HFF-Myc (cell line): ENCODE results near the gene REPS2.

Experiments
- DNase-seq: peaks from one replicate; pipeline ENCODE4 v3.0.0-alpha.2; 2011; ENCODE audit warnings: low read depth; ENCODE audit errors: extremely low read depth
- H3K4me3 ChIP-seq: replicated peaks from 2 replicates; pipeline ENCODE4 v1.5.1; 2011; ENCODE audit warnings: low read depth, mild to moderate bottlenecking, control low read depth, low read length
- TF ChIP-seq, protein P1 (sequence below): IDR thresholded peaks from 2 replicates; pipeline ENCODE4 v1.5.1; 2012; ENCODE audit warnings: mild to moderate bottlenecking, low read depth, low read length, control low read depth; ENCODE audit errors: missing control alignments

The REPS2 gene

DNA sequence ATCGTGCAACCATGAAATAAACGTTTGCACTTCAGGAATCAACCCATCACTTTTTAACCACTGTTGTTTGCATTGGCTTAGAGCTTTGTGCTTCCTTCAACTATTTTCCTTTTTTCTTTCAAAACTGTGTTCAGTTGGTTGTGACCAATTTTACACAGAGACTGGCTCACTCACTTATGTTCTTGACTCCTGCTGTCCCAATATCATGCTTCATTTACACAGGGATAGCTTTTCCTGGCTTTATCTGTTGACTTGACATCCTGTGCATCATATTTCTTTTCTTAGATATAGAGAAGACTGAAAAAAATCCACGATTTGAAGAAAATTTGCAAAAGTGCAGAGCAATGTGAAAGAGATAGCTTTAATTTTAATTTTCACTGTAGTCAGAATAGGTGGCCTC, 38.8 kb downstream of the REPS2 start:
- DNase-seq = no peak
- TF ChIP-seq, protein P1, sequence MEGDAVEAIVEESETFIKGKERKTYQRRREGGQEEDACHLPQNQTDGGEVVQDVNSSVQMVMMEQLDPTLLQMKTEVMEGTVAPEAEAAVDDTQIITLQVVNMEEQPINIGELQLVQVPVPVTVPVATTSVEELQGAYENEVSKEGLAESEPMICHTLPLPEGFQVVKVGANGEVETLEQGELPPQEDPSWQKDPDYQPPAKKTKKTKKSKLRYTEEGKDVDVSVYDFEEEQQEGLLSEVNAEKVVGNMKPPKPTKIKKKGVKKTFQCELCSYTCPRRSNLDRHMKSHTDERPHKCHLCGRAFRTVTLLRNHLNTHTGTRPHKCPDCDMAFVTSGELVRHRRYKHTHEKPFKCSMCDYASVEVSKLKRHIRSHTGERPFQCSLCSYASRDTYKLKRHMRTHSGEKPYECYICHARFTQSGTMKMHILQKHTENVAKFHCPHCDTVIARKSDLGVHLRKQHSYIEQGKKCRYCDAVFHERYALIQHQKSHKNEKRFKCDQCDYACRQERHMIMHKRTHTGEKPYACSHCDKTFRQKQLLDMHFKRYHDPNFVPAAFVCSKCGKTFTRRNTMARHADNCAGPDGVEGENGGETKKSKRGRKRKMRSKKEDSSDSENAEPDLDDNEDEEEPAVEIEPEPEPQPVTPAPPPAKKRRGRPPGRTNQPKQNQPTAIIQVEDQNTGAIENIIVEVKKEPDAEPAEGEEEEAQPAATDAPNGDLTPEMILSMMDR = no peak
- H3K4me3 ChIP-seq = no peak overlapping the region

DNA sequence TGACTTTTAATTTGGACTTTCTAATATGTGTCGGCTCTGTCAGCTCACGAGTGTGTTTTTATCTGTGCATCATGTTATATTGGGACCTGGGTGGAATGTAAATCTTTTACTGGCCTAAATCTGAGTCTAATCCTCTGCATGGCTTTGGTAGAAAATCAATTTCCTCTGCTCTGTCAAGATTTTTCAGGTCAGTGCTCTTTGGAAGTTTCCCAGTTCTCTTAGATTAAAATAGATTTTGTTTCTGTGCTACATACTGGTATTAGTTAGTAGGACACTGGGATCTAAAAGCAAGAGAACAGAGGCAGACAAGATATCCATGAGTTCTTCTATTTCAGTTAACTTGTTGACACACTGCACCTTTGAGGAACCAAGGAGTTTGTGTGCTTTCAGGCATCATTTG, 39.7 kb downstream of the REPS2 start:
- no peak overlapping the region for H3K4me3 ChIP-seq
- TF ChIP-seq, protein P1 = no peak
- no peak for DNase-seq

DNA sequence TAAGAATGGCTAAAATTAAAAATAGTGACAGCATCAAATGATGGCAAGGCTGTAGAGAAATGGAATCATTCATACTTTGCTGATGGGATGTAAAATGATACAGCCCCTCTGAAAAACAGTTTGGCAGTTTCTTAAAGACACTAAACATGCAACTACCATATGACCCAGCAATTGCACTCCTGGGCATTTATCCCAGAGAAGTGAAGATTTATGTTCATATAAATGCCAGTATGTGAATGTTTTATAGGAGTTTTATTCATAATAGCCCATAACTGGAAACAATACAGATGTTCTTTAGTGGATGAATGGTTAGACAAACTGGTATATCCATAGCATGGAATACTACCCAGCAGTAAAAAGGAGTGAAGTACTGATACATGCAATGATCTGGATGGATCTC, 43.3 kb downstream of the REPS2 start:
- H3K4me3 ChIP-seq = no peak overlapping the region
- TF ChIP-seq, protein P1 = no peak
- no peak for DNase-seq

DNA sequence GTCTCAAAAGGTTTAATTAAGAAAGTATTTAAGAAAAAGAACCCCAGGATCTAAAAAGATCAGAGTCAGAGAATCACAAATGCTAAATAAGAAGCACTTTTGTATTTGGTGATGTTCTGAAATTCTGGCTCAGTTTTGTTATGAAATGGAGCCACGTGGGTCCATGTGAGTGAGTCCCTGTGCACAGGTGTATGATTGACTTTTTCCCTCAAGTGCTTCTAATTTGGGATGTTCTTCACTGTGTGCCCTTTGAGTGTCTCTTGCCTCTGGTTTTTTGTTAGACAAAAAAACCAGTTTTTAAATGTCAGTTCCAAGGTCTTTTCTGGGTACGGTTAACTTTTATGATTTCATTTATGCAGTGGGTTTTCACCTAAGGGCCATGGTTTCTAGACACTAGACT, 44.4 kb downstream of the REPS2 start:
- H3K4me3 ChIP-seq = no peak overlapping the region
- no peak for DNase-seq
- TF ChIP-seq, protein P1 = no peak

DNA sequence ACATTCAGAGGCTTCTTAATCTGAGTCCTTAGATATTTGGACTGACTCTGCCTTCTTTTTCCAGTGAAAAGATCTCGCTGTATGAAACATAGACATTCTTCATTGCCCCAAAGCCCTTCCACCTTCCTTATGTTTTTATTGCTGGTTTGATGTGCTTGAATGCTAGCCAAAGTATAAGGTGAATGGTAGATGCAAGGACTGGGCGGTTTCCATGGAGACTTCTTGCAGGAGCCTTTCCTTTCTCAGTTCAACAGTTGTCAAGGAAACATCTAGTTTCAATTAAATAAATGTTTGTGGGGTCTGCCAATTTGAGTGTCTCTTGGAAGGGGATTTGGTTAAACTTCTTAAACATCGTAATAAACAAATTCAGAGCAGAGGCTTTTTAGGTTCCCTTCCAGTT, 46.0 kb downstream of the REPS2 start:
- TF ChIP-seq, protein P1 = no peak
- no peak for DNase-seq

DNA sequence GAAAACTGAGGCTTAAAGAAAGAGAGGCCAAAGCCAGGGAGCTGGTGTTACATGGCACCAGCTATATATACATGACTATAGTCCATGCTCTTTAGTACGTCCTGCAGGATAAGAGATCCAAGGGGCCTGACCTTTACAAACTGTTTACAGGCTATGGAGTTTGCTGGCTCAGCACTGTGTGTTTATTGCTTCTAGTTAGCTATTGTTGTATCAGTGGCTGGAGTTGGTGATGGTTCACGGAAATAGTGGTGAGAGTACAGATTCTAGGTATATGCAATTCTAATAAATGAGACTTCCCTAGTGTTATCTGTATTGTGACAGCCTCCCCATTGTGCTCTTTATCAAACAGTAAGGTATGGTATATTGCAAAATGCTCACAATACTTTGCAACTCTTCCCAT, 46.5 kb downstream of the REPS2 start:
- TF ChIP-seq, protein P1 = no peak
- DNase-seq = no peak
- no peak overlapping the region for H3K4me3 ChIP-seq

More for the DNA sequence above, 46.0 kb downstream of the REPS2 start:
- H3K4me3 ChIP-seq = no peak overlapping the region

DNA sequence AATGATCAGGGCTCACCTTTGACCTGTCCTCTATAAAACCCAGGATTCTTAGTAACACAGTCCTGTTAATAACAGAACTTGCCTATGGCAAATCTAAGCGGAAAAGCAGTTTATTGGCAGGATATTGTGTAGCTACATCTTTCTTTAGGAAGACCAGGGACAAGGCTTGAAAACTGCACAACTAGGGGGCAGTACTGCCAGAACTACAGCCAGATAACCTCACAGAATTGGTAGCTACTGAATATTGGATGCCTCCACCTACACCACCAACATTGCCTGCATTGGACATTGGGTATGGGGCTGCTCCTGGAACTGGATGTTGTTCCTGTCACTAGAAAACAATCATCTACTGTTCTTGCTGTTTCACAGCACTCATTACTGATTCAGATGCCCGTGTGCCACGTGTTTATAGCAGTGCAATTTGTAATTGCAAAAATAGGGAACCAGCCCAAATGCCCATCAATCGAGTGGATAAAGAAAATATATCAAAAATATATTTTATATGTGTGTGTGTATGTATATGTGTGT, 47.4 kb downstream of the REPS2 start:
- no peak for DNase-seq
- no peak overlapping the region for H3K4me3 ChIP-seq
- TF ChIP-seq, protein P1 = peak; percentile 19
